ENCODE data around the gene LEPROT. TPM values are rescaled to one million over a fixed set of nuclear protein-coding genes. Genes with fewer than 3 reads are reported as not detected.

LEPROT gene
- total RNA-seq, 1 experiment from 2014 or later: 25.7 TPM

DNA sequence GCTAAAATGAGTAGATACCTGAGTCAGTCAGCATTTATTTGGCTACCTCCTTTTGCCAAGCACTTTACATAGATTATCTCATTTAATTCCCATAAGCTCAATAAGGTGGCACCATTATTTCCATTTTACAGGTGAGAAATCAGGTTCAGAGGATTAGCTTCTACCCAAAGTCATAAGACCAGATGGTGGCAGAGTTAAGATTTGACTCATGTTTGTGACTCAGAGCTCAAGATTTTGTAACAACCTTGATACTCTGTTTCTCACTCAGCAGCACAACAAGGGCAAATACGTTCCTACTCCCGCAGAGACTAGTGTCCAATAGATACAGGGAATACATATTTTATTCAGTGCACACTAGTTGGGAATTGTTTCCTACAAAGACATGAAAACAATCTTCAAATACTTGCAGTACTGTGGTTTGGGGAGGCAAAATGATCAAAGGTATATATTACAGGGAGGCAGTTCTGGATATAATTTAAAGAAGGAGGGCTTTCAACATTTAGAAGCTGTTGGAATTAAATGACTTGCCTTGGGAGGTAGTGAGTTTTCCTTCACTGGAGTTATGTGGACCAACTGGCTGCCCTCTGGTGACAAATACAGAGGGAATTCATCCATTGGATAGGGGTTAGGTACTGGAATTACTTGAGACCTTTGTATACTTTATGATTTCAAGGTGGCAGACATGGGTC lies 3.6 kb downstream of the LEPROT start:
- peak overlapping the region; percentile 87 for H3K4me2 ChIP-seq (ENCODE audit: low read length)
- peak overlapping the region; percentile 38 for H3K9ac ChIP-seq (ENCODE audit: low read length)
- ChIA-PET CTCF (interaction anchor here (0.6 kb wide), 2 partner anchors 264 to 360 kb away, joined by 3 to 4 read pairs; no protein-coding TSS in a partner anchor), POLR2A (interaction anchor here (0.6 kb wide), 1 partner anchor 73 kb away, joined by 3 read pairs; no protein-coding TSS in a partner anchor), RAD21 (ENCODE audit: low non-redundant PET in 1 of 2, low total read pairs in 2 of 2, uncharacterized antibody in 2 of 2, unreplicated experiment in 2 of 2) (interaction anchor here in 1 of 2 experiments (1.0 kb wide), 1 partner anchor 208 kb away, joined by 3 read pairs; no protein-coding TSS in a partner anchor)
- H3K4me1 ChIP-seq (ENCODE audit: control insufficient read depth in 1 of 2, insufficient read depth in 2 of 2, low read length in 2 of 2): peaks cover 32 to 60% of the 10 kb centered on the region in 2 experiments
- H3K9me2 ChIP-seq (ENCODE audit: insufficient read depth): no peaks in the 10 kb centered on the region
- no peak for ATAC-seq
- intact Hi-C loops (cut with micrococcal nuclease): loop anchor here (10.0 kb wide), 3 partner anchors 189 to 821 kb away; no protein-coding TSS in a partner anchor
- BruUV-seq (replicated peaks): no TSS peak
- H3K27ac ChIP-seq (ENCODE audit: low read depth, low read length): peak overlapping the region; percentile 40; the same call in 1 of the 2 replicates
- no peaks in the 10 kb centered on the region for H4K20me1 ChIP-seq (ENCODE audit: insufficient read depth)
- DNase-seq (ENCODE audit: low read depth, low spot score): peak; percentile 70
- H3K36me3 ChIP-seq (ENCODE audit: control insufficient read depth in 1 of 2, insufficient read depth in 2 of 2, low read length in 2 of 2): peaks cover 0 to 3% of the 10 kb centered on the region in 2 experiments; a peak in 1 of 4 replicates
- H3K4me3 ChIP-seq (replicated peaks in 1 of 2; ENCODE audit: low read depth in 1 of 2, low read length in 2 of 2): peak overlapping the region in 1 of 2 experiments; percentile 24; a peak in 2 of 4 replicates
- no peaks in the 10 kb centered on the region for H3K9me3 ChIP-seq (ENCODE audit: control insufficient read depth in 1 of 2, insufficient read depth in 1 of 2, low read depth in 1 of 2, low read length in 2 of 2)
- no peak overlapping the region for H2AFZ ChIP-seq (ENCODE audit: low read depth, low read length, poor library complexity, severe bottlenecking)
- peaks cover 44% of the 10 kb centered on the region for H3K79me2 ChIP-seq (ENCODE audit: insufficient read depth, low read length)
- H3K27me3 ChIP-seq (ENCODE audit: insufficient read depth, low read length): no peaks in the 10 kb centered on the region
- no peak for TF ChIP-seq EZH2phosphoT487 (IDR thresholded peaks at IDR 0.05; ENCODE audit: borderline replicate concordance)
- TF ChIP-seq SP1 (IDR thresholded peaks at IDR 0.05; ENCODE audit: low read depth): peak; percentile 58
- no peak for TF ChIP-seq YY1 (IDR thresholded peaks at IDR 0.05; ENCODE audit: extremely low read depth, insufficient replicate concordance, low read depth, low read length)
- TF ChIP-seq, protein P1, sequence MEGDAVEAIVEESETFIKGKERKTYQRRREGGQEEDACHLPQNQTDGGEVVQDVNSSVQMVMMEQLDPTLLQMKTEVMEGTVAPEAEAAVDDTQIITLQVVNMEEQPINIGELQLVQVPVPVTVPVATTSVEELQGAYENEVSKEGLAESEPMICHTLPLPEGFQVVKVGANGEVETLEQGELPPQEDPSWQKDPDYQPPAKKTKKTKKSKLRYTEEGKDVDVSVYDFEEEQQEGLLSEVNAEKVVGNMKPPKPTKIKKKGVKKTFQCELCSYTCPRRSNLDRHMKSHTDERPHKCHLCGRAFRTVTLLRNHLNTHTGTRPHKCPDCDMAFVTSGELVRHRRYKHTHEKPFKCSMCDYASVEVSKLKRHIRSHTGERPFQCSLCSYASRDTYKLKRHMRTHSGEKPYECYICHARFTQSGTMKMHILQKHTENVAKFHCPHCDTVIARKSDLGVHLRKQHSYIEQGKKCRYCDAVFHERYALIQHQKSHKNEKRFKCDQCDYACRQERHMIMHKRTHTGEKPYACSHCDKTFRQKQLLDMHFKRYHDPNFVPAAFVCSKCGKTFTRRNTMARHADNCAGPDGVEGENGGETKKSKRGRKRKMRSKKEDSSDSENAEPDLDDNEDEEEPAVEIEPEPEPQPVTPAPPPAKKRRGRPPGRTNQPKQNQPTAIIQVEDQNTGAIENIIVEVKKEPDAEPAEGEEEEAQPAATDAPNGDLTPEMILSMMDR (IDR thresholded peaks at IDR 0.05 in 2 of 3, conservative IDR thresholded peaks at IDR 0.05 in 1 of 3; ENCODE audit: borderline replicate concordance in 1 of 3, insufficient read depth in 1 of 3, low read depth in 2 of 3, low read length in 2 of 3): 0 out of 6 replicates have a peak, but pooled peaks of 1 of the 3 experiments have one; percentile 10
- no peak for TF ChIP-seq ZNF274 (IDR thresholded peaks at IDR 0.05; ENCODE audit: low read depth, low read length)
- TF ChIP-seq ZFX (IDR thresholded peaks at IDR 0.05): no peak
- TF ChIP-seq TCF7L2 (IDR thresholded peaks at IDR 0.05; ENCODE audit: borderline replicate concordance, extremely low read depth, insufficient read depth, insufficient read length): no peak
- 0 out of 2 replicates have a peak, but pooled peaks have one; percentile 36 for TF ChIP-seq SIN3A (IDR thresholded peaks at IDR 0.05; ENCODE audit: low read depth)
- peak; percentile 69 for TF ChIP-seq JUND (IDR thresholded peaks at IDR 0.05)
- TF ChIP-seq, protein P2, sequence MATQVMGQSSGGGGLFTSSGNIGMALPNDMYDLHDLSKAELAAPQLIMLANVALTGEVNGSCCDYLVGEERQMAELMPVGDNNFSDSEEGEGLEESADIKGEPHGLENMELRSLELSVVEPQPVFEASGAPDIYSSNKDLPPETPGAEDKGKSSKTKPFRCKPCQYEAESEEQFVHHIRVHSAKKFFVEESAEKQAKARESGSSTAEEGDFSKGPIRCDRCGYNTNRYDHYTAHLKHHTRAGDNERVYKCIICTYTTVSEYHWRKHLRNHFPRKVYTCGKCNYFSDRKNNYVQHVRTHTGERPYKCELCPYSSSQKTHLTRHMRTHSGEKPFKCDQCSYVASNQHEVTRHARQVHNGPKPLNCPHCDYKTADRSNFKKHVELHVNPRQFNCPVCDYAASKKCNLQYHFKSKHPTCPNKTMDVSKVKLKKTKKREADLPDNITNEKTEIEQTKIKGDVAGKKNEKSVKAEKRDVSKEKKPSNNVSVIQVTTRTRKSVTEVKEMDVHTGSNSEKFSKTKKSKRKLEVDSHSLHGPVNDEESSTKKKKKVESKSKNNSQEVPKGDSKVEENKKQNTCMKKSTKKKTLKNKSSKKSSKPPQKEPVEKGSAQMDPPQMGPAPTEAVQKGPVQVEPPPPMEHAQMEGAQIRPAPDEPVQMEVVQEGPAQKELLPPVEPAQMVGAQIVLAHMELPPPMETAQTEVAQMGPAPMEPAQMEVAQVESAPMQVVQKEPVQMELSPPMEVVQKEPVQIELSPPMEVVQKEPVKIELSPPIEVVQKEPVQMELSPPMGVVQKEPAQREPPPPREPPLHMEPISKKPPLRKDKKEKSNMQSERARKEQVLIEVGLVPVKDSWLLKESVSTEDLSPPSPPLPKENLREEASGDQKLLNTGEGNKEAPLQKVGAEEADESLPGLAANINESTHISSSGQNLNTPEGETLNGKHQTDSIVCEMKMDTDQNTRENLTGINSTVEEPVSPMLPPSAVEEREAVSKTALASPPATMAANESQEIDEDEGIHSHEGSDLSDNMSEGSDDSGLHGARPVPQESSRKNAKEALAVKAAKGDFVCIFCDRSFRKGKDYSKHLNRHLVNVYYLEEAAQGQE (IDR thresholded peaks at IDR 0.05; ENCODE audit: low read depth): no peak
- TF ChIP-seq CBX3 (IDR thresholded peaks at IDR 0.05; ENCODE audit: low read depth): peak; percentile 87
- TF ChIP-seq, protein P3, sequence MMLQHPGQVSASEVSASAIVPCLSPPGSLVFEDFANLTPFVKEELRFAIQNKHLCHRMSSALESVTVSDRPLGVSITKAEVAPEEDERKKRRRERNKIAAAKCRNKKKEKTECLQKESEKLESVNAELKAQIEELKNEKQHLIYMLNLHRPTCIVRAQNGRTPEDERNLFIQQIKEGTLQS (IDR thresholded peaks at IDR 0.05): no peak
- TF ChIP-seq ELF1 (IDR thresholded peaks at IDR 0.05; ENCODE audit: borderline replicate concordance, low read depth): no peak
- TF ChIP-seq, protein P4, sequence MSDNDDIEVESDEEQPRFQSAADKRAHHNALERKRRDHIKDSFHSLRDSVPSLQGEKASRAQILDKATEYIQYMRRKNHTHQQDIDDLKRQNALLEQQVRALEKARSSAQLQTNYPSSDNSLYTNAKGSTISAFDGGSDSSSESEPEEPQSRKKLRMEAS (IDR thresholded peaks at IDR 0.05): peak; percentile 16; the same call in 1 of the 2 replicates
- TF ChIP-seq, protein P5, sequence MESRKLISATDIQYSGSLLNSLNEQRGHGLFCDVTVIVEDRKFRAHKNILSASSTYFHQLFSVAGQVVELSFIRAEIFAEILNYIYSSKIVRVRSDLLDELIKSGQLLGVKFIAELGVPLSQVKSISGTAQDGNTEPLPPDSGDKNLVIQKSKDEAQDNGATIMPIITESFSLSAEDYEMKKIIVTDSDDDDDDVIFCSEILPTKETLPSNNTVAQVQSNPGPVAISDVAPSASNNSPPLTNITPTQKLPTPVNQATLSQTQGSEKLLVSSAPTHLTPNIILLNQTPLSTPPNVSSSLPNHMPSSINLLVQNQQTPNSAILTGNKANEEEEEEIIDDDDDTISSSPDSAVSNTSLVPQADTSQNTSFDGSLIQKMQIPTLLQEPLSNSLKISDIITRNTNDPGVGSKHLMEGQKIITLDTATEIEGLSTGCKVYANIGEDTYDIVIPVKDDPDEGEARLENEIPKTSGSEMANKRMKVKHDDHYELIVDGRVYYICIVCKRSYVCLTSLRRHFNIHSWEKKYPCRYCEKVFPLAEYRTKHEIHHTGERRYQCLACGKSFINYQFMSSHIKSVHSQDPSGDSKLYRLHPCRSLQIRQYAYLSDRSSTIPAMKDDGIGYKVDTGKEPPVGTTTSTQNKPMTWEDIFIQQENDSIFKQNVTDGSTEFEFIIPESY (IDR thresholded peaks at IDR 0.05; ENCODE audit: extremely low read depth, insufficient replicate concordance, low read length): no peak
- no peak for TF ChIP-seq EZH2 (IDR thresholded peaks at IDR 0.05)
- TF ChIP-seq FOSL1 (IDR thresholded peaks at IDR 0.05; ENCODE audit: low read depth): peak; percentile 86
- TF ChIP-seq POLR2A (IDR thresholded peaks at IDR 0.05; ENCODE audit: borderline replicate concordance, extremely low read depth, insufficient read depth, insufficient read length): no peak
